ENCODE measurements around the gene COL27A1.

GRCh38 chr9:114141553-114142402 is 13.6 kb upstream of the COL27A1 start:
- TF ChIP-seq ZC3H10 (CRISPR knock-in tag; IDR thresholded peaks at IDR 0.05) = no peak
- TF ChIP-seq TCF4 (CRISPR knock-in tag; IDR thresholded peaks at IDR 0.05; ENCODE audit: borderline replicate concordance) = no peak
- TF ChIP-seq ISL1 (CRISPR knock-in tag; IDR thresholded peaks at IDR 0.05) = no peak
- TF ChIP-seq ZFP30 (CRISPR knock-in tag; IDR thresholded peaks at IDR 0.05) = no peak
- no peak for TF ChIP-seq PATZ1 (CRISPR knock-in tag; IDR thresholded peaks at IDR 0.05; ENCODE audit: borderline replicate concordance)
- no peak for TF ChIP-seq RARB (CRISPR knock-in tag; IDR thresholded peaks at IDR 0.05)
- no peak for TF ChIP-seq ESRRG (CRISPR knock-in tag; IDR thresholded peaks at IDR 0.05)
- no peak for TF ChIP-seq ZNF8 (CRISPR knock-in tag; IDR thresholded peaks at IDR 0.05)
- TF ChIP-seq ZFP3 (CRISPR knock-in tag; IDR thresholded peaks at IDR 0.05) = no peak
- no peak for TF ChIP-seq CREB5 (CRISPR knock-in tag; IDR thresholded peaks at IDR 0.05; ENCODE audit: low read depth)
- no peak for TF ChIP-seq OSR1 (CRISPR knock-in tag; IDR thresholded peaks at IDR 0.05)
- no peak for TF ChIP-seq GLIS3 (CRISPR knock-in tag; IDR thresholded peaks at IDR 0.05)
